HG02943 (cell line): ENCODE measurements around the gene CDC42BPB.

Source experiments
- ATAC-seq: cut with Tn5 transposase; IDR thresholded peaks from one replicate; pipeline ENCODE4 v1.9.1; 2021; ENCODE audit warnings: mild to moderate bottlenecking, low read depth, moderate library complexity; ENCODE audit not compliant: unreplicated experiment

CDC42BPB gene

GRCh38 chr14:102920273-102920997 is 136.9 kb downstream of the CDC42BPB start:
- no peak for ATAC-seq

- ATAC-seq: no peak
Observed at GRCh38 chr14:102918438-102918837, 138.9 kb downstream of the CDC42BPB start.

- ATAC-seq: no peak
Observed at GRCh38 chr14:102917469-102918211, 139.7 kb downstream of the CDC42BPB start.

GRCh38 chr14:102917056-102917385 is 140.3 kb downstream of the CDC42BPB start:
- ATAC-seq: no peak

- ATAC-seq: no peak
Observed at GRCh38 chr14:102916347-102917055, 140.8 kb downstream of the CDC42BPB start.

- ATAC-seq: no peak
Observed at GRCh38 chr14:102915292-102916110, 141.8 kb downstream of the CDC42BPB start.

- no peak for ATAC-seq
Observed at GRCh38 chr14:102914474-102915291, 142.7 kb downstream of the CDC42BPB start.

- no peak for ATAC-seq
Observed at GRCh38 chr14:102913341-102914211, 143.8 kb downstream of the CDC42BPB start.

- ATAC-seq: no peak
Observed at GRCh38 chr14:102911991-102912761, 145.2 kb downstream of the CDC42BPB start.

GRCh38 chr14:102911541-102911951 is 145.8 kb downstream of the CDC42BPB start:
- no peak for ATAC-seq

GRCh38 chr14:102910442-102910841 is 146.9 kb downstream of the CDC42BPB start:
- ATAC-seq: no peak

- ATAC-seq: no peak
Observed at GRCh38 chr14:102909911-102910310, 147.4 kb downstream of the CDC42BPB start.

GRCh38 chr14:102909462-102909861 is 147.9 kb downstream of the CDC42BPB start:
- no peak for ATAC-seq

- ATAC-seq: no peak
Observed at GRCh38 chr14:102908766-102909455, 148.4 kb downstream of the CDC42BPB start.

- no peak for ATAC-seq
Observed at GRCh38 chr14:102907980-102908730, 149.2 kb downstream of the CDC42BPB start.

GRCh38 chr14:102907303-102907844 is 150.0 kb downstream of the CDC42BPB start:
- no peak for ATAC-seq
